GM18502 (cell line): ENCODE measurements around the gene SCNN1A.

Experiments
- ATAC-seq: cut with Tn5 transposase; IDR thresholded peaks from one replicate; pipeline ENCODE4 v1.9.1; 2021; ENCODE audit warnings: mild to moderate bottlenecking; ENCODE audit not compliant: unreplicated experiment, poor library complexity

Gene SCNN1A

GRCh38 chr12:6306151-6306550 lies 69.2 kb downstream of the SCNN1A start:
- ATAC-seq = no peak

- ATAC-seq = no peak
These were observed 72.3 kb downstream of the SCNN1A start for GRCh38 chr12:6303071-6303470.

- no peak for ATAC-seq
These were observed 72.7 kb downstream of the SCNN1A start for GRCh38 chr12:6302621-6303020.

- ATAC-seq = no peak
These were observed 73.6 kb downstream of the SCNN1A start for GRCh38 chr12:6301721-6302120.

GRCh38 chr12:6297170-6297569 lies 78.2 kb downstream of the SCNN1A start:
- ATAC-seq = no peak
